ENCODE data around the gene GTPBP4. TPM values are rescaled to one million over a fixed set of nuclear protein-coding genes. Genes with fewer than 3 reads are reported as not detected.
"Not testable (repeated sequence)": the region's sequence is repeated elsewhere in the genome, so short reads cannot be mapped to it uniquely, and the experiment has no call there.

The GTPBP4 gene
- total RNA-seq, 2 experiments from 2014 or later: 119 to 128 TPM

DNA sequence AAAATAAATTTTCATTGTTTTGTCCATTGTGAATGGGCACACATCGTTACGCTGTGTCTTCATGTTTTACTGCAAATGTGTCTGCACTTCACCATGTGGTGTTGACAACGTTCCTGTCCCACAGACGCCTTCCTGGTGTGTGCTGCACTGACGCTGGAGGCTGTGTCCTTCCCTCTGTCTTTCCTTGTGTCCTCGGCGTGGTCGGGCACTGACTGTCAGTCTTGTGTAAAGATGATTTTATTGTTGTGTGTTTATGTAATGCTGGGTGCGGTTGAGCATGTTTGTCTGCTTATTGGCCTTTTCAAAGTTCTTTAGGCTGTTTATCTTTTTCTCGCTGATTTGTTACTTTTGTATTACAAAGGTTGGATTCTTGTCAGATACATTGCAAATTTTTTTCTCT lies 19.3 kb downstream of the GTPBP4 start:
- POLR2A ChIA-PET: interaction anchor here (1.5 to 2.6 kb wide), 2 partner anchors 9 to 29 kb away, joined by 3 to 10 read pairs; no protein-coding TSS in a partner anchor
- Mint-ChIP-seq H3K4me3 (no peak overlapping the region), H3K4me1 (ENCODE audit: low read depth) (peaks cover 18% of the 10 kb centered on the region), H3K36me3 (ENCODE audit: low read depth) (peaks cover 76% of the 10 kb centered on the region), H3K27ac (peak overlapping the region; percentile 39), H3K27me3 (no peaks in the 10 kb centered on the region), H3K9me3 (no peaks in the 10 kb centered on the region)
- DNase-seq (no peak), ATAC-seq (no peak)
- intact Hi-C loops (cut with micrococcal nuclease): no loop called here
- TF ChIP-seq, protein P1, sequence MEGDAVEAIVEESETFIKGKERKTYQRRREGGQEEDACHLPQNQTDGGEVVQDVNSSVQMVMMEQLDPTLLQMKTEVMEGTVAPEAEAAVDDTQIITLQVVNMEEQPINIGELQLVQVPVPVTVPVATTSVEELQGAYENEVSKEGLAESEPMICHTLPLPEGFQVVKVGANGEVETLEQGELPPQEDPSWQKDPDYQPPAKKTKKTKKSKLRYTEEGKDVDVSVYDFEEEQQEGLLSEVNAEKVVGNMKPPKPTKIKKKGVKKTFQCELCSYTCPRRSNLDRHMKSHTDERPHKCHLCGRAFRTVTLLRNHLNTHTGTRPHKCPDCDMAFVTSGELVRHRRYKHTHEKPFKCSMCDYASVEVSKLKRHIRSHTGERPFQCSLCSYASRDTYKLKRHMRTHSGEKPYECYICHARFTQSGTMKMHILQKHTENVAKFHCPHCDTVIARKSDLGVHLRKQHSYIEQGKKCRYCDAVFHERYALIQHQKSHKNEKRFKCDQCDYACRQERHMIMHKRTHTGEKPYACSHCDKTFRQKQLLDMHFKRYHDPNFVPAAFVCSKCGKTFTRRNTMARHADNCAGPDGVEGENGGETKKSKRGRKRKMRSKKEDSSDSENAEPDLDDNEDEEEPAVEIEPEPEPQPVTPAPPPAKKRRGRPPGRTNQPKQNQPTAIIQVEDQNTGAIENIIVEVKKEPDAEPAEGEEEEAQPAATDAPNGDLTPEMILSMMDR (IDR thresholded peaks at IDR 0.05): no peak
- CTCF ChIA-PET: no interaction called here

DNA sequence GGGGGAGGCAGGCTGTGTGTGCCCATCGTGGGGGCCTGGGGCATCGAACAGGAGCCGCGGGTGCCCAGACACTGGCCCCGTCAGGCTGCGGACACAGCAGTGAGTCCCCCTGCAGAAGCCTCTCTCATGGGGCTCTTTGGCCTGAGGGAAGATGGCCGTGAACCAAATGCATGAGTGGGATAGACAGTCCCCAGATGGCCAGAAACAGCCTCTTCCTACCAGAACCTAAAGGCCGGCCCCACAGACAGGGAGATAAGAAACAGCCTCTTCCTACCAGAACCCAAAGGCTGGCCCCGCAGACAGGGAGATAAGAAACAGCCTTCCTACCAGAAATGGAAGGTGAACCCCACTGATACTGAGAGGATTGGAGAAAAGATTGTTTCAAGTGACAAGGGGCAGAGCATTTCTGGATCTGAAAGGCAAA lies 20.8 kb downstream of the GTPBP4 start:
- Mint-ChIP-seq H3K36me3 (ENCODE audit: low read depth) (peaks cover 71% of the 10 kb centered on the region), H3K27ac (peak overlapping the region; percentile 83), H3K4me1 (ENCODE audit: low read depth) (peaks cover 14% of the 10 kb centered on the region), H3K4me3 (no peak overlapping the region), H3K27me3 (no peaks in the 10 kb centered on the region), H3K9me3 (no peaks in the 10 kb centered on the region)
- intact Hi-C loops (cut with micrococcal nuclease): no loop called here
- CTCF ChIA-PET: no interaction called here
- ATAC-seq: no peak
- no peak for DNase-seq
- POLR2A ChIA-PET: interaction anchor here (1.2 to 2.9 kb wide), 3 partner anchors 8 to 15 kb away, joined by 3 to 10 read pairs (median 8); no protein-coding TSS in a partner anchor
- TF ChIP-seq, protein P1 (IDR thresholded peaks at IDR 0.05): no peak

DNA sequence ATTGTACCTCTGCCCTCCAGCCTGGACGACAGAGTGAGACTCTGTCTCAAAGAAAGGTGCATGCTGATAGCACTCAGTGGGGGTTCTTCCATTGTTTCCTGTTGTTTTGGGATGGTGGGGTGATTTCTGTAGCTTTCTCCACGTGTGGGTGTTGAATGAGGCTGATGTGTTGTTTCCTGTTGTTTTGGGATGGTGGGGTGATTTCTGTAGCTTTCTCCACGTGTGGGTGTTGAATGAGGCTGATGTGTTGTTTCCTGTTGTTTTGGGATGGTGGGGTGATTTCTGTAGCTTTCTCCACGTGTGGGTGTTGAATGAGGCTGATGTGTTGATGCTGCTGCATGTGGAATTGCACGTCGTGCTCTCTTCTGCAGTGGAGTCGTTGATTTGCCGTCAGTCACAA lies 21.7 kb downstream of the GTPBP4 start:
- DNase-seq; H3K9me3 Mint-ChIP-seq; H3K27me3 Mint-ChIP-seq; intact Hi-C loops (cut with micrococcal nuclease); CTCF ChIA-PET; H3K4me3 Mint-ChIP-seq: not testable (repeated sequence)
- peaks cover 73% of the 10 kb centered on the region for H3K36me3 Mint-ChIP-seq (ENCODE audit: low read depth)
- peak overlapping the region; percentile 83 for H3K27ac Mint-ChIP-seq
- ATAC-seq: peak; percentile 37
- POLR2A ChIA-PET: interaction anchor here (1.2 to 2.9 kb wide), 3 partner anchors 9 to 16 kb away, joined by 3 to 10 read pairs (median 8); no protein-coding TSS in a partner anchor
- peaks cover 14% of the 10 kb centered on the region for H3K4me1 Mint-ChIP-seq (ENCODE audit: low read depth)

DNA sequence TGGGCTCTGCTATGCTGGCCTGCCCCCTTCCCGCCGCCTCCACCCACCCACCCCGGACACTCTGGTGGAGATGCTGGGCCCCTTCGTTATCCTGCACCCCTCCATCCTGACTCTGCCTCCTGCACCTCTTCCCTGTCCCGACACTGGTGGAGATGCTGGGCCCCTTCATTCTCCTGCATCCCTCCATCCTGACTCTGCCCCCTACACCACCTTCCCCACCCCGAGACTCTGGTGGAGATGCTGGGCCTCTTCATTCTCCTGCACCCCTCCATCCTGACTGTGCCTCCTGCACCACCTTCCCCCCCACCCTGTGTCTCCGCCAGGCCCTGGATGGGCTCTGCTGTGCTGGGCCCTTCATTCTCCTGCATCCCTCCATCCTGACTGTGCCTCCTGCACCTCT lies 22.5 kb downstream of the GTPBP4 start:
- intact Hi-C loops (cut with micrococcal nuclease): no loop called here
- peaks cover 70% of the 10 kb centered on the region for H3K36me3 Mint-ChIP-seq (ENCODE audit: low read depth)
- ATAC-seq (no peak), DNase-seq (no peak)
- peaks cover 14% of the 10 kb centered on the region for H3K4me1 Mint-ChIP-seq (ENCODE audit: low read depth)
- POLR2A ChIA-PET: interaction anchor here (1.1 to 2.9 kb wide), 2 partner anchors 16 to 22 kb away, joined by 3 to 8 read pairs; no protein-coding TSS in a partner anchor
- no peaks in the 10 kb centered on the region for H3K27me3 Mint-ChIP-seq
- H3K4me3 Mint-ChIP-seq: no peak overlapping the region
- TF ChIP-seq, protein P1 (IDR thresholded peaks at IDR 0.05): no peak
- no peak overlapping the region for H3K27ac Mint-ChIP-seq
- CTCF ChIA-PET: no interaction called here
- no peaks in the 10 kb centered on the region for H3K9me3 Mint-ChIP-seq

DNA sequence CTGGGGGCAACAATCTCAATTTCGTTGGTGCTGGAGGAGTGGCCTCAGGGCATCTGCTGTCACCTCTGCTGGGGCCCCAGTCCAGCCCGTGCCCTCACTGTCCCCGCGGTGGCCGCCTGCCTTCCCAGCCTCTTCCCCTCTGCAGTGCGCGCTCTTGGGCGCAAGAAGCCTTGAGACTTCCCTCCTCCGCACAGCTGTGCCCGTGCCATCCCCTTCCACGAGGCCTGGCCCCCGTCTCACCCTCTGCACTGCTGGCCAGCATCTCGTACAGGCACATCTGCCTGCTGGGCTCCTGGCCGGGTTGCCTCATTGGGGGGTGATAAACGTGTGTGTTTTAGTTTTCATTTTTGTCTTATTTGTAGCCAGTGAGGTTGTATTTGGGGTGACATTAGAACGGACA lies 23.5 kb downstream of the GTPBP4 start:
- ATAC-seq (no peak), DNase-seq (no peak)
- no peaks in the 10 kb centered on the region for H3K9me3 Mint-ChIP-seq
- H3K4me1 Mint-ChIP-seq (ENCODE audit: low read depth): peaks cover 14% of the 10 kb centered on the region
- no peaks in the 10 kb centered on the region for H3K27me3 Mint-ChIP-seq
- POLR2A ChIA-PET: interaction anchor here (1.1 to 2.9 kb wide), 4 partner anchors 11 to 21 kb away, joined by 3 to 8 read pairs (median 4); no protein-coding TSS in a partner anchor
- H3K4me3 Mint-ChIP-seq: no peak overlapping the region
- no peak overlapping the region for H3K27ac Mint-ChIP-seq
- CTCF ChIA-PET: interaction anchor here (1.0 kb wide), 1 partner anchor 8 kb away, joined by 3 read pairs; no protein-coding TSS in a partner anchor
- TF ChIP-seq, protein P1 (IDR thresholded peaks at IDR 0.05): no peak
- intact Hi-C loops (cut with micrococcal nuclease): no loop called here
- peaks cover 70% of the 10 kb centered on the region for H3K36me3 Mint-ChIP-seq (ENCODE audit: low read depth)
